NT2/D1 (cell line): ENCODE measurements around the gene LACC1.
A peak's percentile ranks its signal among the peaks of the same experiment; 100 is the strongest.

Source experiments
- DNase-seq: peaks from one replicate; pipeline ENCODE4 v3.0.0-alpha.2; 2011; ENCODE audit warnings: low read depth, low spot score
- H3K27me3 ChIP-seq: 2 replicates; pipeline ENCODE4 v1.6.0; 2011; ENCODE audit warnings: mild to moderate bottlenecking; ENCODE audit not compliant: insufficient read length, insufficient read depth
- H3K36me3 ChIP-seq: 2 replicates; pipeline ENCODE4 v1.6.1; 2011; ENCODE audit warnings: mild to moderate bottlenecking, low read length, mixed read lengths; ENCODE audit not compliant: insufficient read depth, insufficient read length
- H3K4me1 ChIP-seq: 2 replicates; pipeline ENCODE4 v1.5.1; 2011; ENCODE audit not compliant: insufficient read depth, insufficient read length
- H3K4me3 ChIP-seq: 2 replicates; pipeline ENCODE4 v1.5.1; 2011; ENCODE audit warnings: low read depth; ENCODE audit not compliant: insufficient read length
- H3K9ac ChIP-seq: 2 replicates; pipeline ENCODE4 v1.6.0; 2011; ENCODE audit warnings: low read depth; ENCODE audit not compliant: insufficient read length
- H3K9me3 ChIP-seq: 2 replicates; pipeline ENCODE4 v1.5.1; 2011; ENCODE audit warnings: mild to moderate bottlenecking, low read length; ENCODE audit not compliant: insufficient read depth
- SUZ12 ChIP-seq: IDR thresholded peaks from 2 replicates; pipeline ENCODE4 v1.6.1; 2011; ENCODE audit not compliant: insufficient read length, insufficient read depth; ENCODE audit errors: extremely low read depth
- YY1 ChIP-seq: IDR thresholded peaks from 2 replicates; pipeline ENCODE4 v1.6.1; 2011; ENCODE audit not compliant: insufficient read length, insufficient read depth
- ZNF274 ChIP-seq: IDR thresholded peaks from 2 replicates; pipeline ENCODE4 v1.6.1; 2011; ENCODE audit warnings: mild to moderate bottlenecking, low read depth, low read length

LACC1 gene

DNA sequence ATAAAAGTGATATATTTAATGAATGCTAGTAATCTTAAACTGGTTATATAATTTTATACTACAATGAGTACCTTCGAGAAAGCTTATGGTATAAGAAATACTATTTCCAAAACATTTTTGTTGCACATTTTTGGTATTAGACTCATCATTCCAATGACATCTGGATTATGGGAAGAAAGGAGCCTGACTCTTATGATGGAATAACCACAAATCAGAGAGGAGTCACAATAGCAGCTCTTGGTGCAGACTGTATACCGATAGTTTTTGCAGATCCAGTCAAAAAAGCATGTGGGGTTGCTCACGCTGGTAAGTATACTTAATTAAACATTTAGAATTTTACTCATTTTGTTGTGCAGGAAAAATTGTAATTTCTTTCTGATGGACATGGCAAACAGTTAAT lies 3.9 kb downstream of the LACC1 start:
- H3K9me3 ChIP-seq: no peaks in the 10 kb centered on the region
- H3K9ac ChIP-seq: no peak overlapping the region
- no peak overlapping the region for H3K4me3 ChIP-seq
- H3K4me1 ChIP-seq: no peaks in the 10 kb centered on the region
- TF ChIP-seq YY1 (no peak), SUZ12 (no peak), ZNF274 (no peak)
- no peaks in the 10 kb centered on the region for H3K36me3 ChIP-seq
- no peaks in the 10 kb centered on the region for H3K27me3 ChIP-seq
- DNase-seq: no peak

GRCh38 chr13:43884222-43884621 lies 4.5 kb downstream of the LACC1 start:
- no peak overlapping the region for H3K9ac ChIP-seq
- H3K4me1 ChIP-seq: no peaks in the 10 kb centered on the region
- no peaks in the 10 kb centered on the region for H3K27me3 ChIP-seq
- H3K4me3 ChIP-seq: no peak overlapping the region
- H3K9me3 ChIP-seq: no peaks in the 10 kb centered on the region
- no peaks in the 10 kb centered on the region for H3K36me3 ChIP-seq
- TF ChIP-seq YY1: no peak
- no peak for TF ChIP-seq ZNF274
- TF ChIP-seq SUZ12: no peak
- DNase-seq: no peak

DNA sequence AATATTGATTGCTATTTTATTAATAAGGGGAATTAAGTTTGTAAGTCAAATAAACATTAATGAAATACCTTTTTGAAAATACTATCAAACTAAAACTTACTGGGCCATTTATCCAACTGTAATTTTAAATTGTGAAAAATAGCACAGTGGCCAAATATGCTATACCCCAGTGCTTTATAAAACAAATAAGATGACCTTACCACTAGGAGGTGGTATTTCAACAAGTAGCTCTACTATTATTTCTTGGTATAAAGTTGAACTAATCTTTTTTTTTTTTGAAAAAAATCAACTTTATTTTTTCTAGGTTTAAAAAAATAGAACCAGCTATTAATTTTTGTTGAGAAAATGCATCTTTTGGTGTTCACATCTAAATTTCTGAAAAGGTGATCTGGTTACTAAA lies 14.7 kb downstream of the LACC1 start:
- Histone ChIP-seq H3K27me3 (no peaks in the 10 kb centered on the region), H3K4me1 (no peaks in the 10 kb centered on the region), H3K4me3 (no peak overlapping the region), H3K9me3 (no peaks in the 10 kb centered on the region), H3K36me3 (no peaks in the 10 kb centered on the region), H3K9ac (no peak overlapping the region)
- DNase-seq: no peak
- no peak for TF ChIP-seq SUZ12
- no peak for TF ChIP-seq ZNF274
- TF ChIP-seq YY1: no peak

DNA sequence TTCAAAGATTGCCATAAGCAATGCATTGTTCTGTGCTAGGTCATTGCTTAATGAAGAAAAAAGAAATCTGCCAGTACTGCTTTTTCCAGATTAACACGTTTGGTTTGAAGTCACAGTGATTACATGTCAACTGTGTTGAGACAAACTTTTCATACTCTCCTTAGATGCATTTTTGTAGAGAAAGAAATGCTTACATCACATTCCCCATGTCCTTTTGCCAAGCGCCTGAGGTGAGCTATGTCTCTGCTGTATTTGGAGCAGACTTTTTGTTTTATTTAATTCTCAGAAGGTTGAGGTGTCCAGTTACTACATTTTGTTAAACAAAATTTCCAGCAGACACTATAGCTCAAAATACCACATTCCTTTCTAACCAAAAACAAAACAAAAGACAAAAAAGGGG lies 16.2 kb downstream of the LACC1 start:
- DNase-seq: no peak
- no peak overlapping the region for H3K4me3 ChIP-seq
- H3K4me1 ChIP-seq: no peaks in the 10 kb centered on the region
- no peak overlapping the region for H3K9ac ChIP-seq
- H3K27me3 ChIP-seq: no peaks in the 10 kb centered on the region
- no peaks in the 10 kb centered on the region for H3K36me3 ChIP-seq
- no peaks in the 10 kb centered on the region for H3K9me3 ChIP-seq
- TF ChIP-seq ZNF274 (no peak), YY1 (no peak), SUZ12 (no peak)

GRCh38 chr13:43905435-43906031 lies 25.8 kb downstream of the LACC1 start:
- TF ChIP-seq SUZ12 (no peak), YY1 (no peak)
- no peaks in the 10 kb centered on the region for H3K36me3 ChIP-seq
- peak; percentile 49 for DNase-seq

DNA sequence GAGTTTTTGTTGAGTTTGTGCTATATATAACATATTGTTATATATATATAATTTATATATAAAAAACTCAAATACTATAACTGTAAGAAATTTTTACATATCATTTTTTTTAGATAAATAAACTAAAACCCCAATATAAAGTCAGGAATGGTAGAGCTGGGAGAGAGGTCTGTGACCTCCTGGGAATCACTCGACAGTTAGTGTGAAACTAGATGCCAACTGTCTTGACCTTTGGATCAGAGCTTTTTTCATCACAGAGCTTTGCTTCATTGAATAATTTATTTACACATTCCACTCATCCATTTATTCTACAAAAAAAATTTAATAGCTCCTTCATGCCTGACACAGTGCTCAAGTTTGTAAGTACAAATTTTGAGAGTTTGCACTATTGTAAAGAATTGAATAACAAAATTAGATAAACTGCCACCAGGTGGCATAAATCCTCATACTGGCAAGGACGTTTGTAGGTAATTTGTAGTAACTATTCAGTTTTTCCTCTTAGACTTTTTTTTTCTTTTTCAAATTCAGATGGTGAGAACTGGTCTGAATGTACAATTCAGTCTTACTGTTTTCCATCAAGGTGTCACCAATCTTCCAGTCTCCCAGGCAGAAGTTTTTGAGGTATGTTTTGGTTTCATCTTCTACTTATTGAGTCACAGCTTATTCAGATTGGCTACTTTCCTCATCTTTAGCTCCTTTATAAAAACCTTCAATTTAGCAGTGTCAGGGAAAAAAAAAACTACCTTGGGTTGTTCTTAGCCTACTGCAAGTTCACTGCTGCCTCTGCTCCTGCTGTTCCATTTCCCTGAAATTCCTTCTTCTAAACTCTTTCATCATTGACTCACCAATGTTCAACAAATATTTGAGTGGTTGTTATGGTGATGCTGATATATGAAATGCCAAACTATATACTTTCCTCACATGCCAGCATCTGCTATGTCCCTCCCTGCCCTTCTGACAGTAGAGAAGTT lies 28.7 kb downstream of the LACC1 start:
- no peak for DNase-seq
- no peaks in the 10 kb centered on the region for H3K4me1 ChIP-seq
- H3K9ac ChIP-seq: no peak overlapping the region
- H3K36me3 ChIP-seq: no peaks in the 10 kb centered on the region
- TF ChIP-seq ZNF274 (no peak), SUZ12 (no peak), YY1 (no peak)
- no peaks in the 10 kb centered on the region for H3K9me3 ChIP-seq
- H3K4me3 ChIP-seq: no peak overlapping the region
- no peaks in the 10 kb centered on the region for H3K27me3 ChIP-seq

More at GRCh38 chr13:43905435-43906031, 25.8 kb downstream of the LACC1 start:
- H3K27me3 ChIP-seq: no peaks in the 10 kb centered on the region
- H3K4me1 ChIP-seq: no peaks in the 10 kb centered on the region
- no peak overlapping the region for H3K9ac ChIP-seq
- H3K4me3 ChIP-seq: no peak overlapping the region
- H3K9me3 ChIP-seq: no peaks in the 10 kb centered on the region

DNA sequence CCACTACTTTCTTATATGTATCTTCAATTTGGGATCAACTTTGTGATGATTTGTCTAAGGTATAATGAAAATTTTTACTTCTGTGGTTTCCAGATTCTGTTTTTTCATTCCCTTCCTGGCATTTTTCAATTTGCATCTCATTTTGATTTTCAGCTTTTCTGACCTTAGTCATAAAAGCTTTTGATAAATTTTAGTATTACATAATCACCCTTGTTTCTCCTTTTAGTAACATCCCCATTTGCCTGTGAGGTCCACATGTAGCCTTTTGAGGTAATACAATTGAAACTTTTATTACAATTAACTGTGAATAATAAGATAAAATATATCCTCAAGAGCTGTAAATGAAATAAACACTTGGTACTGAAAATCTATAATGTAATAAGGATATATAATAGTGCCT lies 31.2 kb downstream of the LACC1 start:
- Histone ChIP-seq H3K4me1 (no peaks in the 10 kb centered on the region), H3K27me3 (no peaks in the 10 kb centered on the region), H3K4me3 (no peak overlapping the region), H3K9me3 (no peaks in the 10 kb centered on the region), H3K36me3 (no peaks in the 10 kb centered on the region), H3K9ac (no peak overlapping the region)
- no peak for DNase-seq
- TF ChIP-seq ZNF274 (no peak), SUZ12 (no peak), YY1 (no peak)
